HepG2 (cell line): ENCODE results near the gene TMEM217. TPM values are rescaled to one million over a fixed set of nuclear protein-coding genes. Genes with fewer than 3 reads are reported as not detected.

Experiments
- ELF4 ChIP-seq: sonication (generic); formaldehyde crosslinking; IDR thresholded peaks from 2 replicates; pipeline ENCODE4 v1.5.0; 2020; ENCODE audit warnings: missing genetic modification reagents, mild to moderate bottlenecking, moderate library complexity, borderline replicate concordance
- HNF4A ChIP-seq: sonication (generic); formaldehyde crosslinking; IDR thresholded peaks from 2 replicates; pipeline ENCODE4 v1.4.0; 2020; ENCODE audit warnings: missing genetic modification reagents
- MIXL1 ChIP-seq: IDR thresholded peaks from 2 replicates; pipeline ENCODE4 v1.6.1; 2016
- NR2C2 ChIP-seq: sonication (generic); formaldehyde crosslinking; IDR thresholded peaks from 2 replicates; pipeline ENCODE4 v1.4.0; 2020; ENCODE audit warnings: missing genetic modification reagents, mild to moderate bottlenecking, moderate library complexity, borderline replicate concordance
- STAG1 ChIP-seq: sonication (generic); formaldehyde crosslinking; IDR thresholded peaks from 2 replicates; pipeline ENCODE4 v1.4.0; 2020; ENCODE audit warnings: missing genetic modification reagents
- ZBTB42 ChIP-seq: sonication (generic); formaldehyde crosslinking; IDR thresholded peaks from 2 replicates; pipeline ENCODE4 v1.5.0; 2020; ENCODE audit warnings: mild to moderate bottlenecking, missing genetic modification reagents
- ZMAT3 ChIP-seq: sonication (generic); formaldehyde crosslinking; conservative IDR thresholded peaks from 2 replicates; pipeline ENCODE4 v1.7.0; 2021; ENCODE audit warnings: missing genetic modification reagents
- ZNF329 ChIP-seq: sonication (generic); formaldehyde crosslinking; IDR thresholded peaks from 2 replicates; pipeline ENCODE4 v1.9.0; 2021; ENCODE audit warnings: low read depth, mild to moderate bottlenecking, missing genetic modification reagents
- ZNF33A ChIP-seq: sonication (generic); formaldehyde crosslinking; IDR thresholded peaks from 2 replicates; pipeline ENCODE4 v1.5.1; 2020; ENCODE audit warnings: missing genetic modification reagents, mild to moderate bottlenecking, moderate library complexity, borderline replicate concordance
- ZNF367 ChIP-seq: sonication (generic); formaldehyde crosslinking; IDR thresholded peaks from 2 replicates; pipeline ENCODE4 v1.4.0; 2020; ENCODE audit warnings: missing genetic modification reagents, borderline replicate concordance
- ZNF839 ChIP-seq: sonication (generic); formaldehyde crosslinking; IDR thresholded peaks from 2 replicates; pipeline ENCODE4 v1.4.0; 2020; ENCODE audit warnings: missing genetic modification reagents, mild to moderate bottlenecking, borderline replicate concordance
- polyA plus RNA-seq, 8 experiments: library from polyadenylated mRNA; depleted of rRNA in 3 of 8; stranded (reverse) in 7 of 8; unstranded in 1 of 8; fragments of >200 nt; fragmentation: Illumina TruSeq in 4 of 8; extraction: Trizol in 4 of 8; gene quantifications; 2 replicates each; pipeline versions ENCODE4 v1.2.1 to v1.2.3, GENCODE V29; 2011 to 2016; ENCODE audit warnings: low read depth in 4 of 8, missing spikeins in 1 of 8, mixed read lengths in 1 of 8; ENCODE audit not compliant: insufficient read depth in 1 of 8
- total RNA-seq, 5 experiments: library from RNA; depleted of rRNA; stranded (reverse); fragments of >200 nt; fragmentation: Illumina TruSeq; extraction: Trizol; gene quantifications; 2 replicates each; pipeline ENCODE4 v1.2.3, GENCODE V29; 2016; ENCODE audit warnings: low read depth in 1 of 5
- TF ChIP-seq, protein P1 (sequence below): sonication (generic); formaldehyde crosslinking; IDR thresholded peaks from 2 replicates; pipeline ENCODE4 v1.4.0; 2020; ENCODE audit warnings: missing genetic modification reagents
- TF ChIP-seq, protein P2 (sequence below): sonication (generic); formaldehyde crosslinking; IDR thresholded peaks from 2 replicates; pipeline ENCODE4 v1.4.0; 2020; ENCODE audit warnings: missing genetic modification reagents, borderline replicate concordance
- TF ChIP-seq, protein P3 (sequence below): sonication (generic); formaldehyde crosslinking; IDR thresholded peaks from 2 replicates; pipeline ENCODE4 v1.4.0; 2020; ENCODE audit warnings: mild to moderate bottlenecking, missing genetic modification reagents

Gene TMEM217
- total and polyA plus RNA-seq, 2 of the 13 experiments (the other 11 are each of a cell fraction or from before 2014, with no cell fraction given) = 2.3 to 3.4 TPM

DNA sequence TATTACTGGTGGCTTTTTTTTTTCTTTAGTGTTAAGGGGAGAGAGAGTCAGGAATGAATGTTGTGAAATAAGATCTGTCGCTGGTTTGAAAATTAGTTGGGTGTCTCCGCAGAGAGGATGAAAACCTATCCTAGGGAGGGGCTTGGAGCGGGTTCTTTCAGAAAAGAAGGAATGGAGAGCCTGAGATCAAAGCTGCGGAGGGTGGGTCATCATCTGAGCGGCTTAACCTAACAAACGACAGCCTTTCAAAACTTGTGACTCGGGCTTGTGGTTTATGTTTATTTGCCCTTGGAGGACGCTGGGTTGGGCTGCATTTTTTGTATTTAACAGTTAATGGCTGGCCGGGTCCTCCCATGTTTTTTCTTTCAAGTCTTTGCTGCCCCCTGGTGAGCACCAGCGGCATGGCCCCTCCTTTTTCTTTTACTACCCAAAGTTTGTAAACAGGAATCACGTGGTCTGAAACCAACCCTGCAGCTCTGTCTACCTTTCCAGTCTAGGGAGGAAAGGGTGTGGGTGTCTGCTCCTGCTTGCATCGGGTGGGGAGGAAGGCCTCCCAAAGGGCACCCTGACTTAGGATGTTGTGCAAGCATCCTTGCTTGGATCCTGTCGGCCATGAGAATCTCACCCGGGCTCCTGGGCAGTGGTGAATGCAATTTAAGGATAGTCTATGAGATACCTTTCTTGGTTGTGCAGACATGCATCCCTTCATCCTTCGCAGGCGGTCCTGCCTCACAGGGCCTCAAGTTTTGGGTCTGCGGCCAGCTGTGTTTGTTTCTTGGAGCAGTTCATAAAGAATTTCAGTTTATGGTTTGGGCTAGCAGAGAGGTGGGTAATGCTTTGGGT lies 85.8 kb downstream of the TMEM217 start (continued):
- peak; percentile 97 for TF ChIP-seq STAG1 (CRISPR knock-in tag)
- no peak for TF ChIP-seq ZNF33A
- TF ChIP-seq ZBTB42 (CRISPR knock-in tag) = no peak
- no peak for TF ChIP-seq ZMAT3 (CRISPR knock-in tag)
- 0 out of 2 replicates have a peak, but pooled peaks have one; percentile 40 for TF ChIP-seq ZNF329 (CRISPR knock-in tag)
- 0 out of 2 replicates have a peak, but pooled peaks have one; percentile 56 for TF ChIP-seq ZNF839 (CRISPR knock-in tag)
- TF ChIP-seq, protein P1, sequence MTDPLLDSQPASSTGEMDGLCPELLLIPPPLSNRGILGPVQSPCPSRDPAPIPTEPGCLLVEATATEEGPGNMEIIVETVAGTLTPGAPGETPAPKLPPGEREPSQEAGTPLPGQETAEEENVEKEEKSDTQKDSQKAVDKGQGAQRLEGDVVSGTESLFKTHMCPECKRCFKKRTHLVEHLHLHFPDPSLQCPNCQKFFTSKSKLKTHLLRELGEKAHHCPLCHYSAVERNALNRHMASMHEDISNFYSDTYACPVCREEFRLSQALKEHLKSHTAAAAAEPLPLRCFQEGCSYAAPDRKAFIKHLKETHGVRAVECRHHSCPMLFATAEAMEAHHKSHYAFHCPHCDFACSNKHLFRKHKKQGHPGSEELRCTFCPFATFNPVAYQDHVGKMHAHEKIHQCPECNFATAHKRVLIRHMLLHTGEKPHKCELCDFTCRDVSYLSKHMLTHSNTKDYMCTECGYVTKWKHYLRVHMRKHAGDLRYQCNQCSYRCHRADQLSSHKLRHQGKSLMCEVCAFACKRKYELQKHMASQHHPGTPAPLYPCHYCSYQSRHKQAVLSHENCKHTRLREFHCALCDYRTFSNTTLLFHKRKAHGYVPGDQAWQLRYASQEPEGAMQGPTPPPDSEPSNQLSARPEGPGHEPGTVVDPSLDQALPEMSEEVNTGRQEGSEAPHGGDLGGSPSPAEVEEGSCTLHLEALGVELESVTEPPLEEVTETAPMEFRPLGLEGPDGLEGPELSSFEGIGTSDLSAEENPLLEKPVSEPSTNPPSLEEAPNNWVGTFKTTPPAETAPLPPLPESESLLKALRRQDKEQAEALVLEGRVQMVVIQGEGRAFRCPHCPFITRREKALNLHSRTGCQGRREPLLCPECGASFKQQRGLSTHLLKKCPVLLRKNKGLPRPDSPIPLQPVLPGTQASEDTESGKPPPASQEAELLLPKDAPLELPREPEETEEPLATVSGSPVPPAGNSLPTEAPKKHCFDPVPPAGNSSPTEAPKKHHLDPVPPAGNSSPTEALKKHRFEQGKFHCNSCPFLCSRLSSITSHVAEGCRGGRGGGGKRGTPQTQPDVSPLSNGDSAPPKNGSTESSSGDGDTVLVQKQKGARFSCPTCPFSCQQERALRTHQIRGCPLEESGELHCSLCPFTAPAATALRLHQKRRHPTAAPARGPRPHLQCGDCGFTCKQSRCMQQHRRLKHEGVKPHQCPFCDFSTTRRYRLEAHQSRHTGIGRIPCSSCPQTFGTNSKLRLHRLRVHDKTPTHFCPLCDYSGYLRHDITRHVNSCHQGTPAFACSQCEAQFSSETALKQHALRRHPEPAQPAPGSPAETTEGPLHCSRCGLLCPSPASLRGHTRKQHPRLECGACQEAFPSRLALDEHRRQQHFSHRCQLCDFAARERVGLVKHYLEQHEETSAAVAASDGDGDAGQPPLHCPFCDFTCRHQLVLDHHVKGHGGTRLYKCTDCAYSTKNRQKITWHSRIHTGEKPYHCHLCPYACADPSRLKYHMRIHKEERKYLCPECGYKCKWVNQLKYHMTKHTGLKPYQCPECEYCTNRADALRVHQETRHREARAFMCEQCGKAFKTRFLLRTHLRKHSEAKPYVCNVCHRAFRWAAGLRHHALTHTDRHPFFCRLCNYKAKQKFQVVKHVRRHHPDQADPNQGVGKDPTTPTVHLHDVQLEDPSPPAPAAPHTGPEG (CRISPR knock-in tag) = peak; percentile 35; the same call in 1 of the 2 replicates
- TF ChIP-seq MIXL1 = peak; percentile 77; the same call in 1 of the 2 replicates
- TF ChIP-seq, protein P2, sequence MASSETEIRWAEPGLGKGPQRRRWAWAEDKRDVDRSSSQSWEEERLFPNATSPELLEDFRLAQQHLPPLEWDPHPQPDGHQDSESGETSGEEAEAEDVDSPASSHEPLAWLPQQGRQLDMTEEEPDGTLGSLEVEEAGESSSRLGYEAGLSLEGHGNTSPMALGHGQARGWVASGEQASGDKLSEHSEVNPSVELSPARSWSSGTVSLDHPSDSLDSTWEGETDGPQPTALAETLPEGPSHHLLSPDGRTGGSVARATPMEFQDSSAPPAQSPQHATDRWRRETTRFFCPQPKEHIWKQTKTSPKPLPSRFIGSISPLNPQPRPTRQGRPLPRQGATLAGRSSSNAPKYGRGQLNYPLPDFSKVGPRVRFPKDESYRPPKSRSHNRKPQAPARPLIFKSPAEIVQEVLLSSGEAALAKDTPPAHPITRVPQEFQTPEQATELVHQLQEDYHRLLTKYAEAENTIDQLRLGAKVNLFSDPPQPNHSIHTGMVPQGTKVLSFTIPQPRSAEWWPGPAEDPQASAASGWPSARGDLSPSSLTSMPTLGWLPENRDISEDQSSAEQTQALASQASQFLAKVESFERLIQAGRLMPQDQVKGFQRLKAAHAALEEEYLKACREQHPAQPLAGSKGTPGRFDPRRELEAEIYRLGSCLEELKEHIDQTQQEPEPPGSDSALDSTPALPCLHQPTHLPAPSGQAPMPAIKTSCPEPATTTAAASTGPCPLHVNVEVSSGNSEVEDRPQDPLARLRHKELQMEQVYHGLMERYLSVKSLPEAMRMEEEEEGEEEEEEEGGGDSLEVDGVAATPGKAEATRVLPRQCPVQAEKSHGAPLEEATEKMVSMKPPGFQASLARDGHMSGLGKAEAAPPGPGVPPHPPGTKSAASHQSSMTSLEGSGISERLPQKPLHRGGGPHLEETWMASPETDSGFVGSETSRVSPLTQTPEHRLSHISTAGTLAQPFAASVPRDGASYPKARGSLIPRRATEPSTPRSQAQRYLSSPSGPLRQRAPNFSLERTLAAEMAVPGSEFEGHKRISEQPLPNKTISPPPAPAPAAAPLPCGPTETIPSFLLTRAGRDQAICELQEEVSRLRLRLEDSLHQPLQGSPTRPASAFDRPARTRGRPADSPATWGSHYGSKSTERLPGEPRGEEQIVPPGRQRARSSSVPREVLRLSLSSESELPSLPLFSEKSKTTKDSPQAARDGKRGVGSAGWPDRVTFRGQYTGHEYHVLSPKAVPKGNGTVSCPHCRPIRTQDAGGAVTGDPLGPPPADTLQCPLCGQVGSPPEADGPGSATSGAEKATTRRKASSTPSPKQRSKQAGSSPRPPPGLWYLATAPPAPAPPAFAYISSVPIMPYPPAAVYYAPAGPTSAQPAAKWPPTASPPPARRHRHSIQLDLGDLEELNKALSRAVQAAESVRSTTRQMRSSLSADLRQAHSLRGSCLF (CRISPR knock-in tag) = no peak
- TF ChIP-seq, protein P3, sequence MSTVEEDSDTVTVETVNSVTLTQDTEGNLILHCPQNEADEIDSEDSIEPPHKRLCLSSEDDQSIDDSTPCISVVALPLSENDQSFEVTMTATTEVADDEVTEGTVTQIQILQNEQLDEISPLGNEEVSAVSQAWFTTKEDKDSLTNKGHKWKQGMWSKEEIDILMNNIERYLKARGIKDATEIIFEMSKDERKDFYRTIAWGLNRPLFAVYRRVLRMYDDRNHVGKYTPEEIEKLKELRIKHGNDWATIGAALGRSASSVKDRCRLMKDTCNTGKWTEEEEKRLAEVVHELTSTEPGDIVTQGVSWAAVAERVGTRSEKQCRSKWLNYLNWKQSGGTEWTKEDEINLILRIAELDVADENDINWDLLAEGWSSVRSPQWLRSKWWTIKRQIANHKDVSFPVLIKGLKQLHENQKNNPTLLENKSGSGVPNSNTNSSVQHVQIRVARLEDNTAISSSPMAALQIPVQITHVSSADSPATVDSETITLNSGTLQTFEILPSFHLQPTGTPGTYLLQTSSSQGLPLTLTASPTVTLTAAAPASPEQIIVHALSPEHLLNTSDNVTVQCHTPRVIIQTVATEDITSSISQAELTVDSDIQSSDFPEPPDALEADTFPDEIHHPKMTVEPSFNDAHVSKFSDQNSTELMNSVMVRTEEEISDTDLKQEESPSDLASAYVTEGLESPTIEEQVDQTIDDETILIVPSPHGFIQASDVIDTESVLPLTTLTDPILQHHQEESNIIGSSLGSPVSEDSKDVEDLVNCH = 0 out of 2 replicates have a peak, but pooled peaks have one; percentile 38
- TF ChIP-seq NR2C2 (CRISPR knock-in tag) = no peak
- 0 out of 2 replicates have a peak, but pooled peaks have one; percentile 20 for TF ChIP-seq ELF4 (CRISPR knock-in tag)
- TF ChIP-seq ZNF367 (CRISPR knock-in tag) = 0 out of 2 replicates have a peak, but pooled peaks have one; percentile 38
- TF ChIP-seq HNF4A (CRISPR knock-in tag) = peak; percentile 77
